ENCODE measurements around the gene SPTLC2. TPM values are rescaled to one million over a fixed set of nuclear protein-coding genes. Genes with fewer than 3 reads are reported as not detected.

The SPTLC2 gene
- total RNA-seq, 1 experiment from 2014 or later = 44.7 TPM

DNA sequence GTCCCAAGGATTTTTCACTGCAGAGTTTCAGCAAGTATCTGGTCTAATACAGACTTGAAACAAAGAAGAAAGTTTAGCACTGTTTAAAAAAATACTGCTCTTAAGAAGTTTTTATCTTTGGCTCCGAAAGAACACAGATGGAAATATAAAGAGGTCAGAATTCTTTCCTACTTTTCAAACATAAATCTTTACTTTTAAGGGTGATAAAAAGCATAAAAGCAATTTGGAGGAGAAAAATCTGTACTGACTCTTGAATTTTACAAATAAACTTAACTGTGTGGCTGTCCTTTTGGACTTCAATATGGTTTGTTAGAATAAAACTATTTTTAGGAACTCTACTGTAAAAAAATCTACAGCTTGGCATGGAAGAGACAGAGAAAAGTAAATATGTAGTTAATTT lies 90.2 kb downstream of the SPTLC2 start (continued):
- TF ChIP-seq, protein P1, sequence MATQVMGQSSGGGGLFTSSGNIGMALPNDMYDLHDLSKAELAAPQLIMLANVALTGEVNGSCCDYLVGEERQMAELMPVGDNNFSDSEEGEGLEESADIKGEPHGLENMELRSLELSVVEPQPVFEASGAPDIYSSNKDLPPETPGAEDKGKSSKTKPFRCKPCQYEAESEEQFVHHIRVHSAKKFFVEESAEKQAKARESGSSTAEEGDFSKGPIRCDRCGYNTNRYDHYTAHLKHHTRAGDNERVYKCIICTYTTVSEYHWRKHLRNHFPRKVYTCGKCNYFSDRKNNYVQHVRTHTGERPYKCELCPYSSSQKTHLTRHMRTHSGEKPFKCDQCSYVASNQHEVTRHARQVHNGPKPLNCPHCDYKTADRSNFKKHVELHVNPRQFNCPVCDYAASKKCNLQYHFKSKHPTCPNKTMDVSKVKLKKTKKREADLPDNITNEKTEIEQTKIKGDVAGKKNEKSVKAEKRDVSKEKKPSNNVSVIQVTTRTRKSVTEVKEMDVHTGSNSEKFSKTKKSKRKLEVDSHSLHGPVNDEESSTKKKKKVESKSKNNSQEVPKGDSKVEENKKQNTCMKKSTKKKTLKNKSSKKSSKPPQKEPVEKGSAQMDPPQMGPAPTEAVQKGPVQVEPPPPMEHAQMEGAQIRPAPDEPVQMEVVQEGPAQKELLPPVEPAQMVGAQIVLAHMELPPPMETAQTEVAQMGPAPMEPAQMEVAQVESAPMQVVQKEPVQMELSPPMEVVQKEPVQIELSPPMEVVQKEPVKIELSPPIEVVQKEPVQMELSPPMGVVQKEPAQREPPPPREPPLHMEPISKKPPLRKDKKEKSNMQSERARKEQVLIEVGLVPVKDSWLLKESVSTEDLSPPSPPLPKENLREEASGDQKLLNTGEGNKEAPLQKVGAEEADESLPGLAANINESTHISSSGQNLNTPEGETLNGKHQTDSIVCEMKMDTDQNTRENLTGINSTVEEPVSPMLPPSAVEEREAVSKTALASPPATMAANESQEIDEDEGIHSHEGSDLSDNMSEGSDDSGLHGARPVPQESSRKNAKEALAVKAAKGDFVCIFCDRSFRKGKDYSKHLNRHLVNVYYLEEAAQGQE (IDR thresholded peaks at IDR 0.05; ENCODE audit: low read depth) = no peak
- TF ChIP-seq MAX (IDR thresholded peaks at IDR 0.05) (no peak), CEBPB (IDR thresholded peaks at IDR 0.05; ENCODE audit: low read depth) (no peak), SRF (IDR thresholded peaks at IDR 0.05; ENCODE audit: low read depth) (no peak), POLR2AphosphoS5 (IDR thresholded peaks at IDR 0.05; ENCODE audit: low read depth, low read length) (no peak), YY1 (IDR thresholded peaks at IDR 0.05; ENCODE audit: extremely low read depth, insufficient replicate concordance, low read depth, low read length) (no peak), EZH2phosphoT487 (IDR thresholded peaks at IDR 0.05; ENCODE audit: borderline replicate concordance) (no peak)

GRCh38 chr14:77524536-77524935 lies 91.9 kb downstream of the SPTLC2 start:
- H3K4me3 ChIP-seq (replicated peaks in 1 of 2; ENCODE audit: low read depth in 1 of 2, low read length in 2 of 2) = no peak overlapping the region
- intact Hi-C loops (cut with micrococcal nuclease) = no loop called here
- H3K4me2 ChIP-seq (ENCODE audit: low read length) = no peak overlapping the region
- H3K9me3 ChIP-seq (ENCODE audit: control insufficient read depth in 1 of 2, insufficient read depth in 1 of 2, low read depth in 1 of 2, low read length in 2 of 2) = no peaks in the 10 kb centered on the region
- no TSS peak for BruUV-seq (replicated peaks)
- TF ChIP-seq, protein P1 (IDR thresholded peaks at IDR 0.05; ENCODE audit: low read depth) = no peak
- TF ChIP-seq CBX3 (IDR thresholded peaks at IDR 0.05; ENCODE audit: low read depth) (no peak), CTCF (IDR thresholded peaks at IDR 0.05 in 2 of 3, conservative IDR thresholded peaks at IDR 0.05 in 1 of 3; ENCODE audit: borderline replicate concordance in 1 of 3, insufficient read depth in 1 of 3, low read depth in 2 of 3, low read length in 2 of 3) (no peak), SRF (IDR thresholded peaks at IDR 0.05; ENCODE audit: low read depth) (no peak), CEBPB (IDR thresholded peaks at IDR 0.05; ENCODE audit: low read depth) (no peak), FOSL1 (IDR thresholded peaks at IDR 0.05; ENCODE audit: low read depth) (no peak), JUND (IDR thresholded peaks at IDR 0.05) (no peak), SIN3A (IDR thresholded peaks at IDR 0.05; ENCODE audit: low read depth) (no peak), RAD21 (IDR thresholded peaks at IDR 0.05; ENCODE audit: low read depth) (no peak), YY1 (IDR thresholded peaks at IDR 0.05; ENCODE audit: extremely low read depth, insufficient replicate concordance, low read depth, low read length) (no peak), SP1 (IDR thresholded peaks at IDR 0.05; ENCODE audit: low read depth) (no peak), EGR1 (IDR thresholded peaks at IDR 0.05; ENCODE audit: low read depth) (no peak)
- no peak overlapping the region for H3K9ac ChIP-seq (ENCODE audit: low read length)
- H3K79me2 ChIP-seq (ENCODE audit: insufficient read depth, low read length) = no peaks in the 10 kb centered on the region; the same call in 1 of the 2 replicates
- ChIA-PET RAD21 (ENCODE audit: low non-redundant PET in 1 of 2, low total read pairs in 2 of 2, uncharacterized antibody in 2 of 2, unreplicated experiment in 2 of 2) (no interaction called here), POLR2A (no interaction called here), CTCF (interaction anchor here (0.6 kb wide), 1 partner anchor 65 kb away, joined by 3 read pairs; no protein-coding TSS in a partner anchor)
- no peaks in the 10 kb centered on the region for H3K36me3 ChIP-seq (ENCODE audit: control insufficient read depth in 1 of 2, insufficient read depth in 2 of 2, low read length in 2 of 2)
- H3K9me2 ChIP-seq (ENCODE audit: insufficient read depth) = no peaks in the 10 kb centered on the region
- no peaks in the 10 kb centered on the region for H3K4me1 ChIP-seq (ENCODE audit: control insufficient read depth in 1 of 2, insufficient read depth in 2 of 2, low read length in 2 of 2)
- ATAC-seq (no peak), DNase-seq (ENCODE audit: low read depth, low spot score) (no peak)
- no peak overlapping the region for H3K27ac ChIP-seq (ENCODE audit: low read depth, low read length)
- H3K27me3 ChIP-seq (ENCODE audit: insufficient read depth, low read length) = no peaks in the 10 kb centered on the region
- H4K20me1 ChIP-seq (ENCODE audit: insufficient read depth) = no peaks in the 10 kb centered on the region
- no peak overlapping the region for H2AFZ ChIP-seq (ENCODE audit: low read depth, low read length, poor library complexity, severe bottlenecking)
